Measurements from ENCODE around the gene COQ8A.

Gene COQ8A

GRCh38 chr1:226945106-226945857 lies 5.2 kb downstream of the COQ8A start:
- TF ChIP-seq Cebpa-rat (IDR thresholded peaks at IDR 0.05): no peak
- peaks cover 0 to 76% (median 18%) of the 10 kb centered on the region in 11 experiments; a peak in 11 of 22 replicates for H4K20me1 ChIP-seq
- peak overlapping the region in 2 of 11 experiments; percentile 7 to 15; a peak in 2 of 22 replicates for H3K4me2 ChIP-seq
- H3K27me3 ChIP-seq: no peaks in the 10 kb centered on the region
- peaks cover 28 to 52% (median 35%) of the 10 kb centered on the region in 10 experiments for H3K4me1 ChIP-seq
- peaks cover 0 to 16% (median 6%) of the 10 kb centered on the region in 11 experiments; a peak in 8 of 22 replicates for H3K36me3 ChIP-seq
- no peak overlapping the region; a peak in 1 of 22 replicates for H3K27ac ChIP-seq
- peaks cover 0 to 6% (median 6%) of the 10 kb centered on the region in 11 experiments; a peak in 6 of 22 replicates for H3K9me3 ChIP-seq (replicated peaks in 1 of 11)
- H3K4me3 ChIP-seq: no peak overlapping the region
- no peak overlapping the region for H3K9ac ChIP-seq

GRCh38 chr1:226945858-226946245 lies 5.8 kb downstream of the COQ8A start:
- Histone ChIP-seq H3K9me3 (replicated peaks in 1 of 11) (peaks cover 0 to 6% (median 6%) of the 10 kb centered on the region in 11 experiments; a peak in 6 of 22 replicates), H3K36me3 (peaks cover 0 to 16% (median 6%) of the 10 kb centered on the region in 11 experiments; a peak in 8 of 22 replicates), H3K27me3 (no peaks in the 10 kb centered on the region), H3K4me3 (no peak overlapping the region), H4K20me1 (peaks cover 0 to 81% (median 20%) of the 10 kb centered on the region in 11 experiments; a peak in 11 of 22 replicates), H3K27ac (no peak overlapping the region), H3K9ac (no peak overlapping the region), H3K4me2 (0 out of 22 replicates have a peak overlapping the region, but pooled peaks of 1 of the 11 experiments have one; percentile 7), H3K4me1 (peaks cover 25 to 46% (median 30%) of the 10 kb centered on the region in 10 experiments)
- no peak for TF ChIP-seq Cebpa-rat (IDR thresholded peaks at IDR 0.05)

- Histone ChIP-seq H3K4me3 (no peak overlapping the region), H3K4me2 (no peak overlapping the region), H3K27ac (no peak overlapping the region), H3K9ac (no peak overlapping the region), H3K4me1 (peaks cover 21 to 43% (median 26%) of the 10 kb centered on the region in 10 experiments), H3K27me3 (no peaks in the 10 kb centered on the region), H3K9me3 (replicated peaks in 1 of 11) (peaks cover 0 to 6% (median 6%) of the 10 kb centered on the region in 11 experiments; a peak in 6 of 22 replicates), H3K36me3 (peaks cover 0 to 16% (median 6%) of the 10 kb centered on the region in 11 experiments; a peak in 8 of 22 replicates), H4K20me1 (peaks cover 0 to 85% (median 23%) of the 10 kb centered on the region in 11 experiments; a peak in 11 of 22 replicates)
- no peak for TF ChIP-seq Cebpa-rat (IDR thresholded peaks at IDR 0.05)
Measured at GRCh38 chr1:226946285-226946684, 6.2 kb downstream of the COQ8A start.

- Histone ChIP-seq H3K9ac (no peak overlapping the region), H4K20me1 (peaks cover 0 to 88% (median 28%) of the 10 kb centered on the region in 11 experiments; a peak in 11 of 22 replicates), H3K27me3 (no peaks in the 10 kb centered on the region), H3K4me3 (no peak overlapping the region), H3K9me3 (replicated peaks in 1 of 11) (peaks cover 0 to 6% (median 6%) of the 10 kb centered on the region in 11 experiments; a peak in 6 of 22 replicates), H3K36me3 (peaks cover 0 to 16% (median 6%) of the 10 kb centered on the region in 11 experiments; a peak in 8 of 22 replicates), H3K4me1 (peaks cover 17 to 43% (median 23%) of the 10 kb centered on the region in 10 experiments; a peak in 19 of 20 replicates), H3K27ac (no peak overlapping the region), H3K4me2 (no peak overlapping the region)
- no peak for TF ChIP-seq Cebpa-rat (IDR thresholded peaks at IDR 0.05)
Measured at GRCh38 chr1:226946841-226947240, 6.7 kb downstream of the COQ8A start.

GRCh38 chr1:226948051-226948450 lies 8.0 kb downstream of the COQ8A start:
- H3K9ac ChIP-seq: no peak overlapping the region
- H3K36me3 ChIP-seq: peaks cover 0 to 16% (median 6%) of the 10 kb centered on the region in 11 experiments; a peak in 8 of 22 replicates
- peaks cover 4 to 43% (median 18%) of the 10 kb centered on the region in 10 experiments; a peak in 17 of 20 replicates for H3K4me1 ChIP-seq
- H4K20me1 ChIP-seq: peaks cover 0 to 90% (median 28%) of the 10 kb centered on the region in 11 experiments; a peak in 10 of 22 replicates
- TF ChIP-seq Cebpa-rat (IDR thresholded peaks at IDR 0.05): no peak
- H3K4me2 ChIP-seq: no peak overlapping the region
- H3K4me3 ChIP-seq: no peak overlapping the region
- H3K27ac ChIP-seq: no peak overlapping the region
- peaks cover 0 to 6% (median 6%) of the 10 kb centered on the region in 11 experiments; a peak in 6 of 22 replicates for H3K9me3 ChIP-seq (replicated peaks in 1 of 11)
- H3K27me3 ChIP-seq: no peaks in the 10 kb centered on the region

- Histone ChIP-seq H3K36me3 (peaks cover 0 to 16% (median 6%) of the 10 kb centered on the region in 11 experiments; a peak in 8 of 22 replicates), H3K4me3 (no peak overlapping the region), H3K4me2 (no peak overlapping the region), H3K9ac (no peak overlapping the region), H3K4me1 (peaks cover under 1 to 43% (median 19%) of the 10 kb centered on the region in 10 experiments; a peak in 16 of 20 replicates), H3K27ac (no peak overlapping the region), H4K20me1 (peaks cover 0 to 91% (median 27%) of the 10 kb centered on the region in 11 experiments; a peak in 10 of 22 replicates), H3K27me3 (no peaks in the 10 kb centered on the region), H3K9me3 (replicated peaks in 1 of 11) (peaks cover 0 to 6% (median 6%) of the 10 kb centered on the region in 11 experiments; a peak in 6 of 22 replicates)
- TF ChIP-seq Cebpa-rat (IDR thresholded peaks at IDR 0.05): no peak
Measured at GRCh38 chr1:226948480-226948879, 8.4 kb downstream of the COQ8A start.

- TF ChIP-seq Cebpa-rat (IDR thresholded peaks at IDR 0.05): no peak
- H3K4me3 ChIP-seq: no peak overlapping the region
- peaks cover 0 to 44% (median 20%) of the 10 kb centered on the region in 10 experiments; a peak in 14 of 20 replicates for H3K4me1 ChIP-seq
- peaks cover 0 to 6% (median 6%) of the 10 kb centered on the region in 11 experiments; a peak in 6 of 22 replicates for H3K9me3 ChIP-seq (replicated peaks in 1 of 11)
- no peak overlapping the region for H3K4me2 ChIP-seq
- H3K27me3 ChIP-seq: no peaks in the 10 kb centered on the region
- H3K27ac ChIP-seq: no peak overlapping the region
- H4K20me1 ChIP-seq: peaks cover 0 to 87% (median 22%) of the 10 kb centered on the region in 11 experiments; a peak in 10 of 22 replicates
- H3K9ac ChIP-seq: no peak overlapping the region
- H3K36me3 ChIP-seq: peaks cover 0 to 16% (median 6%) of the 10 kb centered on the region in 11 experiments; a peak in 8 of 22 replicates
Measured at GRCh38 chr1:226948996-226949395, 8.9 kb downstream of the COQ8A start.

- no peak overlapping the region for H3K27ac ChIP-seq
- no peak overlapping the region for H3K9ac ChIP-seq
- peaks cover 0 to 44% (median 20%) of the 10 kb centered on the region in 10 experiments; a peak in 14 of 20 replicates for H3K4me1 ChIP-seq
- peaks cover 0 to 20% (median 6%) of the 10 kb centered on the region in 11 experiments; a peak in 8 of 22 replicates for H3K36me3 ChIP-seq
- TF ChIP-seq Cebpa-rat (IDR thresholded peaks at IDR 0.05): no peak
- no peak overlapping the region for H3K4me2 ChIP-seq
- H3K27me3 ChIP-seq: no peaks in the 10 kb centered on the region
- peaks cover 0 to 83% (median 19%) of the 10 kb centered on the region in 11 experiments; a peak in 9 of 22 replicates for H4K20me1 ChIP-seq
- no peak overlapping the region for H3K4me3 ChIP-seq
- H3K9me3 ChIP-seq (replicated peaks in 1 of 11): peaks cover 0 to 9% (median 6%) of the 10 kb centered on the region in 11 experiments; a peak in 7 of 22 replicates
Measured at GRCh38 chr1:226949401-226949800, 9.3 kb downstream of the COQ8A start.

All from BLaER1 treated with 17β-estradiol and CSF1 and Interleukin-3, amounts not matched to agents 10 nM and 100 nM (cell line).